Ovary (tissue), 3 donors: Measurements from ENCODE around the gene DNAJB2.

Experiments used
- EP300 ChIP-seq: sonication (generic); formaldehyde crosslinking; IDR thresholded peaks from one replicate; pipeline ENCODE4 v1.6.1; 2017; ENCODE audit warnings: antibody characterized with exemption
- POLR2A ChIP-seq: fragments of 450-650 bp; IDR thresholded peaks from one replicate; pipeline ENCODE4 v1.6.1; 2017; ENCODE audit warnings: antibody characterized with exemption, mild to moderate bottlenecking, moderate library complexity
- TF ChIP-seq, protein P1 (sequence below), 3 donors: fragments of 450-650 bp in 2 of 3; fragments of 200-600 bp in 1 of 3; IDR thresholded peaks; one replicate each; pipeline versions ENCODE4 v1.5.1 to v1.8.0; 2016 to 2022; ENCODE audit warnings: antibody characterized with exemption in 3 of 3, mild to moderate bottlenecking in 1 of 3
- donor health status: DM: no; HTN: no; CAD: no.

DNA sequence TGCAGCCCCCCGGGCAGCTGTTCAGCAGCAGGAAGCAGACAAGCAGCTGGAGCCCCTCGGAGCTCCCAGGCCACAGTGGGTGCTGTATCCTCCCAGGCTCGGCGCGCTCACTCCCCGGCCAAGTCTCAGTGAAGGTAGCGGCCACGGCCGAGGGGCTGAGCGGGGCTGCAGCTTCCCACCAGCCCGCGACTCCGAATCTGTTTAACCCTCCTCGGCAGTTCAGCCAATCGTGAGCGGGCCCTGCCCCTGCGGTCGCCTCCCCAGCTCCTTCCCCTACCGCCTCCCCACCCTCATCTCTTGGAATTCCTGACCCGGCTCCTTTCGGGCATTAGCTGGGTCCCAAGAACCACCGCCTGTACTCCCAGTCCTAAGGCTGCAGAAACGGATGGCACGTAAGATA is 53.4 kb downstream of the DNAJB2 start, which contains the start of gene RESP18:
- TF ChIP-seq POLR2A (no peak), EP300 (no peak)
- TF ChIP-seq, protein P1, sequence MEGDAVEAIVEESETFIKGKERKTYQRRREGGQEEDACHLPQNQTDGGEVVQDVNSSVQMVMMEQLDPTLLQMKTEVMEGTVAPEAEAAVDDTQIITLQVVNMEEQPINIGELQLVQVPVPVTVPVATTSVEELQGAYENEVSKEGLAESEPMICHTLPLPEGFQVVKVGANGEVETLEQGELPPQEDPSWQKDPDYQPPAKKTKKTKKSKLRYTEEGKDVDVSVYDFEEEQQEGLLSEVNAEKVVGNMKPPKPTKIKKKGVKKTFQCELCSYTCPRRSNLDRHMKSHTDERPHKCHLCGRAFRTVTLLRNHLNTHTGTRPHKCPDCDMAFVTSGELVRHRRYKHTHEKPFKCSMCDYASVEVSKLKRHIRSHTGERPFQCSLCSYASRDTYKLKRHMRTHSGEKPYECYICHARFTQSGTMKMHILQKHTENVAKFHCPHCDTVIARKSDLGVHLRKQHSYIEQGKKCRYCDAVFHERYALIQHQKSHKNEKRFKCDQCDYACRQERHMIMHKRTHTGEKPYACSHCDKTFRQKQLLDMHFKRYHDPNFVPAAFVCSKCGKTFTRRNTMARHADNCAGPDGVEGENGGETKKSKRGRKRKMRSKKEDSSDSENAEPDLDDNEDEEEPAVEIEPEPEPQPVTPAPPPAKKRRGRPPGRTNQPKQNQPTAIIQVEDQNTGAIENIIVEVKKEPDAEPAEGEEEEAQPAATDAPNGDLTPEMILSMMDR (IDR thresholded peaks at IDR 0.05) = no peak
